HuH-7 (cell line): ENCODE measurements around the gene ING4.
A peak's percentile ranks its signal among the peaks of the same experiment; 100 is the strongest.
"Not testable (repeated sequence)": the region's sequence is repeated elsewhere in the genome, so short reads cannot be mapped to it uniquely, and the experiment has no call there.

Source experiments
- DNase-seq: peaks from one replicate; pipeline ENCODE4 v3.0.0; 2011; ENCODE audit warnings: low spot score

The ING4 gene

GRCh38 chr12:6662906-6663742 lies at the start of gene ING4:
ING4 (minus strand) TSS chr12:6663119; CDS start chr12:6663101, 18 bp downstream.
- DNase-seq: peak; percentile 95

- DNase-seq: no peak
Observed at GRCh38 chr12:6708960-6709394, 46.1 kb upstream of the ING4 start.

GRCh38 chr12:6708351-6708750 lies 45.4 kb upstream of the ING4 start:
- not testable (repeated sequence) for DNase-seq

- no peak for DNase-seq
Observed at GRCh38 chr12:6703631-6704030, 40.7 kb upstream of the ING4 start.

- no peak for DNase-seq
Observed at GRCh38 chr12:6701078-6701768, 38.3 kb upstream of the ING4 start.

GRCh38 chr12:6700646-6701051 lies 37.7 kb upstream of the ING4 start, which contains the start of gene PIANP:
PIANP (minus strand) TSS chr12:6700815; CDS start chr12:6698061, 2,754 bp downstream.
- peak; percentile 61 for DNase-seq

- no peak for DNase-seq
Observed at GRCh38 chr12:6699989-6700645, 37.2 kb upstream of the ING4 start.

GRCh38 chr12:6699259-6699988 lies 36.5 kb upstream of the ING4 start:
- DNase-seq: no peak

GRCh38 chr12:6698352-6699046 lies 35.6 kb upstream of the ING4 start:
- DNase-seq: no peak

- DNase-seq: peak; percentile 91
Observed at GRCh38 chr12:6697584-6698351, 34.8 kb upstream of the ING4 start.

GRCh38 chr12:6696690-6697583 lies 34.0 kb upstream of the ING4 start:
- DNase-seq: no peak

- DNase-seq: no peak
Observed at GRCh38 chr12:6695313-6696045, 32.6 kb upstream of the ING4 start.

- no peak for DNase-seq
Observed at GRCh38 chr12:6694701-6695100, 31.8 kb upstream of the ING4 start.

GRCh38 chr12:6693832-6694355 lies 31.0 kb upstream of the ING4 start:
- no peak for DNase-seq

- no peak for DNase-seq
Observed at GRCh38 chr12:6692888-6693287, 30.0 kb upstream of the ING4 start.

GRCh38 chr12:6691473-6691872 lies 28.6 kb upstream of the ING4 start:
- no peak for DNase-seq

- DNase-seq: peak; percentile 99
Observed at GRCh38 chr12:6688999-6689882, 26.3 kb upstream of the ING4 start, which contains the start of gene ZNF384. ZNF384 (minus strand) TSS chr12:6689375; CDS start chr12:6679520, 9,855 bp downstream.
